HepG2 (cell line): Measurements from ENCODE around the gene NR1I2. TPM values are rescaled to one million over a fixed set of nuclear protein-coding genes. Genes with fewer than 3 reads are reported as not detected.

Experiments used
- CCAR2 ChIP-seq: fragments of 200-400 bp; formaldehyde crosslinking; optimal IDR thresholded peaks from 2 replicates; pipeline ENCODE3; 2018; ENCODE audit warnings: low read depth, mild to moderate bottlenecking, low read length, moderate library complexity
- GATAD2A ChIP-seq: IDR thresholded peaks from 2 replicates; pipeline ENCODE4 v1.6.1; 2016
- KDM6A ChIP-seq: IDR thresholded peaks from 2 replicates; pipeline ENCODE4 v1.6.1; 2016; ENCODE audit warnings: low read depth
- LCORL ChIP-seq, 2 experiments: fragments of 450-650 bp in 1 of 2; sonication (generic) in 1 of 2; formaldehyde crosslinking in 1 of 2; IDR thresholded peaks; 2 replicates each; pipeline versions ENCODE4 v1.5.0 to v1.6.1; 2017 to 2020; ENCODE audit warnings: antibody characterized with exemption in 1 of 2, missing genetic modification reagents in 1 of 2
- NFE2 ChIP-seq: sonication (generic); formaldehyde crosslinking; IDR thresholded peaks from 2 replicates; pipeline ENCODE4 v1.4.0; 2020; ENCODE audit warnings: missing genetic modification reagents
- PAF1 ChIP-seq: IDR thresholded peaks from 2 replicates; pipeline ENCODE4 v1.6.1; 2016; ENCODE audit warnings: missing genetic modification reagents, missing compliant biosample characterization
- PHF5A ChIP-seq: IDR thresholded peaks from one replicate; pipeline ENCODE4 v1.6.1; 2018; ENCODE audit warnings: low read depth, missing genetic modification reagents; ENCODE audit not compliant: unreplicated experiment
- POGZ ChIP-seq: sonication (generic); formaldehyde crosslinking; IDR thresholded peaks from 2 replicates; pipeline ENCODE4 v1.4.0; 2020; ENCODE audit warnings: mild to moderate bottlenecking, missing genetic modification reagents
- POLR2G ChIP-seq: fragments of 200-400 bp; formaldehyde crosslinking; IDR thresholded peaks from 2 replicates; pipeline ENCODE4 v1.6.1; 2018; ENCODE audit warnings: mild to moderate bottlenecking, low read depth, low read length, moderate library complexity
- SIN3B ChIP-seq: fragments of 150-350 bp; IDR thresholded peaks from 2 replicates; pipeline ENCODE4 v1.6.1; 2014; ENCODE audit warnings: low read length
- ZNF101 ChIP-seq: sonication (generic); formaldehyde crosslinking; IDR thresholded peaks from 2 replicates; pipeline ENCODE4 v1.4.0; 2020; ENCODE audit warnings: mild to moderate bottlenecking, low read depth, missing genetic modification reagents, borderline replicate concordance
- ZNF383 ChIP-seq: sonication (generic); formaldehyde crosslinking; IDR thresholded peaks from 2 replicates; pipeline ENCODE4 v1.4.0; 2020; ENCODE audit warnings: missing genetic modification reagents, mild to moderate bottlenecking, borderline replicate concordance
- ZNF567 ChIP-seq: sonication (generic); formaldehyde crosslinking; IDR thresholded peaks from 2 replicates; pipeline ENCODE4 v1.8.1; 2023; ENCODE audit warnings: mild to moderate bottlenecking, missing genetic modification reagents, borderline replicate concordance
- ZZZ3 ChIP-seq: sonication (generic); formaldehyde crosslinking; IDR thresholded peaks from 2 replicates; pipeline ENCODE4 v1.4.0; 2020; ENCODE audit warnings: missing genetic modification reagents, mild to moderate bottlenecking, borderline replicate concordance
- polyA plus RNA-seq, 8 experiments: library from polyadenylated mRNA; depleted of rRNA in 3 of 8; stranded (reverse) in 7 of 8; unstranded in 1 of 8; fragments of >200 nt; fragmentation: Illumina TruSeq in 4 of 8; extraction: Trizol in 4 of 8; gene quantifications; 2 replicates each; pipeline versions ENCODE4 v1.2.1 to v1.2.3, GENCODE V29; 2011 to 2016; ENCODE audit warnings: low read depth in 4 of 8, missing spikeins in 1 of 8, mixed read lengths in 1 of 8; ENCODE audit not compliant: insufficient read depth in 1 of 8
- total RNA-seq, 5 experiments: library from RNA; depleted of rRNA; stranded (reverse); fragments of >200 nt; fragmentation: Illumina TruSeq; extraction: Trizol; gene quantifications; 2 replicates each; pipeline ENCODE4 v1.2.3, GENCODE V29; 2016; ENCODE audit warnings: low read depth in 1 of 5
- TF ChIP-seq, protein P1 (sequence below): sonication (generic); formaldehyde crosslinking; IDR thresholded peaks from 2 replicates; pipeline ENCODE4 v1.4.0; 2020; ENCODE audit warnings: missing genetic modification reagents
- TF ChIP-seq, protein P2 (sequence below): sonication (generic); formaldehyde crosslinking; IDR thresholded peaks from 2 replicates; pipeline ENCODE4 v1.8.0; 2022; ENCODE audit warnings: mild to moderate bottlenecking, missing genetic modification reagents
- TF ChIP-seq, protein P3 (sequence below): sonication (generic); formaldehyde crosslinking; IDR thresholded peaks from 2 replicates; pipeline ENCODE4 v1.4.0; 2020; ENCODE audit warnings: missing genetic modification reagents
- TF ChIP-seq, protein P4 (sequence below): IDR thresholded peaks from 2 replicates; pipeline ENCODE4 v1.6.1; 2016; ENCODE audit warnings: low read depth
- TF ChIP-seq, protein P5 (sequence below): sonication (generic); formaldehyde crosslinking; IDR thresholded peaks from 2 replicates; pipeline ENCODE4 v1.4.0; 2020; ENCODE audit warnings: missing genetic modification reagents

NR1I2 gene
- total and polyA plus RNA-seq, 2 of the 13 experiments (the other 11 are each of a cell fraction or from before 2014, with no cell fraction given), result 8.8 to 13.4 TPM

DNA sequence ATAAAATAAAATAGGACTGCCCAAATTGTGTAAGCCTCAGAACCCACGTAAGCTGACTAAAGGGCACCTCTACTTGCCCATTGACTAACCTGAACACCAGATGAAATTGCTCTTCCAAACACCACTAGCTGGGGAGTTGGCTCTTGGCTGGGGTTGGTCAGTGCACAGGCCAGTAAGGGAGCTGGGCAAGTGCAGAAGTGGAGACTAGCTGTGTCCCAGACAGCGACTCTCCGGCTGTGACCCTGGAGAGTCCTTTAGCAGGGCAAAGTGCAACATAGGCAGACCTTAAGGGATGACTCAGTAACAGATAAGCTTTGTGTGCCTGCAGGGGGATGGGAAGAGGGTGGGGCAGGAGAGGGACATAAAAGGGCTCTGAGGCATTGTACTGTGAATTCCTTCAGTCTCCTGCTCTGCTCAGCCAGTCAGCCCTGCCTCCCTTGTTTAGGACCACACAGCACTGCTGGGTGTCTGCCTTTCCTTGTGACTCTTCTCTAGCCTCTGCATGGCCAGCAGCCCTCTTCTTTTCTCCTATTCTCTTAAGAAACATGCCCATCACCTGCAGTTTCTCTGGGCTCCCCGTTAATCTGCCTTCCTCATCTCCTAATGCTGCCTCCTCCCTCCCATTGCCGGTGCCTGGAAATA, 13.2 kb downstream of the NR1I2 start (continued):
- TF ChIP-seq, protein P1, sequence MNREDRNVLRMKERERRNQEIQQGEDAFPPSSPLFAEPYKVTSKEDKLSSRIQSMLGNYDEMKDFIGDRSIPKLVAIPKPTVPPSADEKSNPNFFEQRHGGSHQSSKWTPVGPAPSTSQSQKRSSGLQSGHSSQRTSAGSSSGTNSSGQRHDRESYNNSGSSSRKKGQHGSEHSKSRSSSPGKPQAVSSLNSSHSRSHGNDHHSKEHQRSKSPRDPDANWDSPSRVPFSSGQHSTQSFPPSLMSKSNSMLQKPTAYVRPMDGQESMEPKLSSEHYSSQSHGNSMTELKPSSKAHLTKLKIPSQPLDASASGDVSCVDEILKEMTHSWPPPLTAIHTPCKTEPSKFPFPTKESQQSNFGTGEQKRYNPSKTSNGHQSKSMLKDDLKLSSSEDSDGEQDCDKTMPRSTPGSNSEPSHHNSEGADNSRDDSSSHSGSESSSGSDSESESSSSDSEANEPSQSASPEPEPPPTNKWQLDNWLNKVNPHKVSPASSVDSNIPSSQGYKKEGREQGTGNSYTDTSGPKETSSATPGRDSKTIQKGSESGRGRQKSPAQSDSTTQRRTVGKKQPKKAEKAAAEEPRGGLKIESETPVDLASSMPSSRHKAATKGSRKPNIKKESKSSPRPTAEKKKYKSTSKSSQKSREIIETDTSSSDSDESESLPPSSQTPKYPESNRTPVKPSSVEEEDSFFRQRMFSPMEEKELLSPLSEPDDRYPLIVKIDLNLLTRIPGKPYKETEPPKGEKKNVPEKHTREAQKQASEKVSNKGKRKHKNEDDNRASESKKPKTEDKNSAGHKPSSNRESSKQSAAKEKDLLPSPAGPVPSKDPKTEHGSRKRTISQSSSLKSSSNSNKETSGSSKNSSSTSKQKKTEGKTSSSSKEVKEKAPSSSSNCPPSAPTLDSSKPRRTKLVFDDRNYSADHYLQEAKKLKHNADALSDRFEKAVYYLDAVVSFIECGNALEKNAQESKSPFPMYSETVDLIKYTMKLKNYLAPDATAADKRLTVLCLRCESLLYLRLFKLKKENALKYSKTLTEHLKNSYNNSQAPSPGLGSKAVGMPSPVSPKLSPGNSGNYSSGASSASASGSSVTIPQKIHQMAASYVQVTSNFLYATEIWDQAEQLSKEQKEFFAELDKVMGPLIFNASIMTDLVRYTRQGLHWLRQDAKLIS, result no peak
- no peak for TF ChIP-seq CCAR2
- TF ChIP-seq PAF1 (CRISPR knock-in tag), result no peak
- TF ChIP-seq ZNF567 (CRISPR knock-in tag), result no peak
- TF ChIP-seq, protein P2, sequence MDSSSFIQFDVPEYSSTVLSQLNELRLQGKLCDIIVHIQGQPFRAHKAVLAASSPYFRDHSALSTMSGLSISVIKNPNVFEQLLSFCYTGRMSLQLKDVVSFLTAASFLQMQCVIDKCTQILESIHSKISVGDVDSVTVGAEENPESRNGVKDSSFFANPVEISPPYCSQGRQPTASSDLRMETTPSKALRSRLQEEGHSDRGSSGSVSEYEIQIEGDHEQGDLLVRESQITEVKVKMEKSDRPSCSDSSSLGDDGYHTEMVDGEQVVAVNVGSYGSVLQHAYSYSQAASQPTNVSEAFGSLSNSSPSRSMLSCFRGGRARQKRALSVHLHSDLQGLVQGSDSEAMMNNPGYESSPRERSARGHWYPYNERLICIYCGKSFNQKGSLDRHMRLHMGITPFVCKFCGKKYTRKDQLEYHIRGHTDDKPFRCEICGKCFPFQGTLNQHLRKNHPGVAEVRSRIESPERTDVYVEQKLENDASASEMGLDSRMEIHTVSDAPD (CRISPR knock-in tag), result no peak; the same call in 1 of the 2 replicates
- TF ChIP-seq ZNF383 (CRISPR knock-in tag), result no peak
- TF ChIP-seq ZZZ3 (CRISPR knock-in tag), result no peak
- TF ChIP-seq NFE2 (CRISPR knock-in tag), result peak; percentile 63; the same call in 1 of the 2 replicates
- TF ChIP-seq, protein P3, sequence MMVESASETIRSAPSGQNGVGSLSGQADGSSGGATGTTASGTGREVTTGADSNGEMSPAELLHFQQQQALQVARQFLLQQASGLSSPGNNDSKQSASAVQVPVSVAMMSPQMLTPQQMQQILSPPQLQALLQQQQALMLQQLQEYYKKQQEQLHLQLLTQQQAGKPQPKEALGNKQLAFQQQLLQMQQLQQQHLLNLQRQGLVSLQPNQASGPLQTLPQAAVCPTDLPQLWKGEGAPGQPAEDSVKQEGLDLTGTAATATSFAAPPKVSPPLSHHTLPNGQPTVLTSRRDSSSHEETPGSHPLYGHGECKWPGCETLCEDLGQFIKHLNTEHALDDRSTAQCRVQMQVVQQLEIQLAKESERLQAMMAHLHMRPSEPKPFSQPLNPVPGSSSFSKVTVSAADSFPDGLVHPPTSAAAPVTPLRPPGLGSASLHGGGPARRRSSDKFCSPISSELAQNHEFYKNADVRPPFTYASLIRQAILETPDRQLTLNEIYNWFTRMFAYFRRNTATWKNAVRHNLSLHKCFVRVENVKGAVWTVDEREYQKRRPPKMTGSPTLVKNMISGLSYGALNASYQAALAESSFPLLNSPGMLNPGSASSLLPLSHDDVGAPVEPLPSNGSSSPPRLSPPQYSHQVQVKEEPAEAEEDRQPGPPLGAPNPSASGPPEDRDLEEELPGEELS, result peak; percentile 86
- no peak for TF ChIP-seq ZNF101 (CRISPR knock-in tag)
- TF ChIP-seq, protein P4, sequence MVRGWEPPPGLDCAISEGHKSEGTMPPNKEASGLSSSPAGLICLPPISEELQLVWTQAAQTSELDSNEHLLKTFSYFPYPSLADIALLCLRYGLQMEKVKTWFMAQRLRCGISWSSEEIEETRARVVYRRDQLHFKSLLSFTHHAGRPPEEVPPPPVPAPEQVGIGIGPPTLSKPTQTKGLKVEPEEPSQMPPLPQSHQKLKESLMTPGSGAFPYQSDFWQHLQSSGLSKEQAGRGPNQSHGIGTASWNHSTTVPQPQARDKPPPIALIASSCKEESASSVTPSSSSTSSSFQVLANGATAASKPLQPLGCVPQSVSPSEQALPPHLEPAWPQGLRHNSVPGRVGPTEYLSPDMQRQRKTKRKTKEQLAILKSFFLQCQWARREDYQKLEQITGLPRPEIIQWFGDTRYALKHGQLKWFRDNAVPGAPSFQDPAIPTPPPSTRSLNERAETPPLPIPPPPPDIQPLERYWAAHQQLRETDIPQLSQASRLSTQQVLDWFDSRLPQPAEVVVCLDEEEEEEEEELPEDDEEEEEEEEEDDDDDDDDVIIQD (CRISPR knock-in tag), result peak; percentile 78
- peak; percentile 94 for TF ChIP-seq KDM6A (CRISPR knock-in tag)
- TF ChIP-seq LCORL (IDR thresholded peaks at IDR 0.05), result no peak
- TF ChIP-seq LCORL (CRISPR knock-in tag; IDR thresholded peaks at IDR 0.05), result peak; percentile 80
- TF ChIP-seq GATAD2A (CRISPR knock-in tag), result peak; percentile 94
- TF ChIP-seq, protein P5, sequence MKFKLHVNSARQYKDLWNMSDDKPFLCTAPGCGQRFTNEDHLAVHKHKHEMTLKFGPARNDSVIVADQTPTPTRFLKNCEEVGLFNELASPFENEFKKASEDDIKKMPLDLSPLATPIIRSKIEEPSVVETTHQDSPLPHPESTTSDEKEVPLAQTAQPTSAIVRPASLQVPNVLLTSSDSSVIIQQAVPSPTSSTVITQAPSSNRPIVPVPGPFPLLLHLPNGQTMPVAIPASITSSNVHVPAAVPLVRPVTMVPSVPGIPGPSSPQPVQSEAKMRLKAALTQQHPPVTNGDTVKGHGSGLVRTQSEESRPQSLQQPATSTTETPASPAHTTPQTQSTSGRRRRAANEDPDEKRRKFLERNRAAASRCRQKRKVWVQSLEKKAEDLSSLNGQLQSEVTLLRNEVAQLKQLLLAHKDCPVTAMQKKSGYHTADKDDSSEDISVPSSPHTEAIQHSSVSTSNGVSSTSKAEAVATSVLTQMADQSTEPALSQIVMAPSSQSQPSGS (CRISPR knock-in tag), result peak; percentile 71; the same call in 1 of the 2 replicates
- peak; percentile 64 for TF ChIP-seq POLR2G
- no peak for TF ChIP-seq PHF5A (CRISPR knock-in tag)
- TF ChIP-seq SIN3B, result no peak
- TF ChIP-seq POGZ, result peak; percentile 74
